ENCODE data around the gene MTMR6.
A peak's percentile ranks its signal among the peaks of the same experiment; 100 is the strongest.

Gene MTMR6

DNA sequence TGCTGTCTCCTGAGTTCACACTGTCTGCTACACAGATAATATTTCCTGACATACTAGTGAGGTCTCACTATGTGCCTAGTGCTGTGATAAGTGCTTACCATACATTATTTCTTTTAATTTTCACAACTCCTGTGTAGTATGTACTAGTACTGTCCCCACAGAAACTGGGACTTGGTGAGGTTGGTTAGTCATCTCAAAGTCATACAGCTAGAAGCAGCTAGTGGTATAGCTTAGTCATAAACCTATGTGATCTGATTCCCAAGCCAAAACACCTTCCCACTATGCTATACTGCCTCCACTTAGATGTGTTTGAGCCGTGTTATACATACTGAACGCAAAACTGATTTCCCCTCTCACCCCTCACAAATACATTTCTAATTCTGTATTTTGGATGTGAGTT, 10.5 kb downstream of the MTMR6 start:
- DNase-seq, result peak; percentile 29

DNA sequence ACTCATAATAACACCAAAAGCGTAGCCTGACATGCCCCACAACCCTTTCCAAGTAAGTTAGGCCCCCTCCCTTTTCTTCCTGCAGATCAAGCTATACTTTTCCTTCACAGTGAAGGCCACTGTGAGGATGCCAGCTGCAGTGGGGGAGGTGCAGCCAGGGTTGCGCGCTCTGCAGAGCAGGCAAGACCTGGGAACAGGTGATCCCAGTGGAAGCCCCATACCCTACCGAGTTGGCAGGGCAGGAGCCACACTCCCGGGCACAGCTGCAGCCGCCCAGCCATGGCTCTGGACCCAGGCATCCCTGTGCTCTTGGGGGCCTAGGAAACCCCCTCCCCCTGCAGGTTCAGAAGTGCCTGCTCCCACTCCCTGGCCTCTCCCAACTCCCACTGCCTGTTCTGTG, 18.7 kb downstream of the MTMR6 start:
- no peak for DNase-seq

DNA sequence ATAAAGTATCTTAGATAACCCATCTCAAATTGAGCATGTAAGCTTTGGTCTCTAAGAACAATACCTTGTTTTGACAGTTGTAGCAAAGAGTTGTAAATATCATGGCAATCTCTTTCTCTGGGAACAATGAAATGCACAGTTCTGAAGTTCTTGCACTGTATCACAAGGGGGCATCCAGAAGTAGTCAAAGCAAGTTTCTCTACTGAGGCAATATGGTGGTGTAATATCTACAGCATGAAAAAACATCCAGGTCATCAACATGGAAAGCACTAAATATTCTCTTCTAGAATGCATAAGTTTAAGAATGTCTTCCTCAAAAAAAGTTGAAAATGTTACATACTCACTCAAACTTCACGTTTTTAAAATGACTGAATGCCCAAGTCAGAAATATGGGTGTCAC, 19.6 kb downstream of the MTMR6 start:
- DNase-seq, result peak; percentile 9

DNA sequence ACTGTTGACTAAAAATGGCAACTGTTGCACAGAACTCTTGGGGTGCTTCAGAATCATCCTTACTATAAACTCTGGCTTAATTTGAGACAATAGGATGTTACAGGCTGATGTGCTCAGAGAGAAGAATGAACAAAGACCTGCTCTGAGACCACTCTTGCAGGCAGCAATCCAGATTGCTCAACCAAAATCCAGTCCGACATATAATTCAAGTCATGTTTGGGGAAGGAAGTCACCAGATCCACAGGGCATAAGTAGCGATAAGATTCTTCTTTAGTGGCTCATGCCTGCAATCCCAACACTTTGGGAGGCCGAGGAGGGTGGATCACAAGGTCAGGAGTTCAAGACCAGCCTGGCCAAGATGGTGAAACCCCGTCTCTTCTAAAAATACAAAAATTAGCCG, 20.6 kb downstream of the MTMR6 start:
- DNase-seq, result no peak

DNA sequence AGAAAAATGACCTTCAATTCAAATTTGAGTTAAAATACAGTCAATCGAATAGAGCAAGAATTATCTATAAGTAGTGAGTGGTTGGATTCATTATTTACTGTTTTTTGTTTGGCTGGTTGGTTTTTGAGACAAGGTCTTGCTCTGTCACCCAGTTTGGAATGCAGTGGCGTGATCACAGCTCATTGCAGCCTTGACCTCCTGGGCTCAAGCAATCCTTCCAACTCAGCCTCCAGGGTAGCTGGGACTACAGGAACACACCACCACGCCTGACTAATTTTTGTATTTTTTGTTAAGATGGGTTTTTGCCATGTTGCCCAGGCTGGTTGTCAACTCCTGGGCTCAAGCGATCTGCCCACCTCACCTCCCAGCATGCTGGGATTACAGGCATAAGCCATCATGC, 25.0 kb downstream of the MTMR6 start:
- peak; percentile 9 for DNase-seq

DNA sequence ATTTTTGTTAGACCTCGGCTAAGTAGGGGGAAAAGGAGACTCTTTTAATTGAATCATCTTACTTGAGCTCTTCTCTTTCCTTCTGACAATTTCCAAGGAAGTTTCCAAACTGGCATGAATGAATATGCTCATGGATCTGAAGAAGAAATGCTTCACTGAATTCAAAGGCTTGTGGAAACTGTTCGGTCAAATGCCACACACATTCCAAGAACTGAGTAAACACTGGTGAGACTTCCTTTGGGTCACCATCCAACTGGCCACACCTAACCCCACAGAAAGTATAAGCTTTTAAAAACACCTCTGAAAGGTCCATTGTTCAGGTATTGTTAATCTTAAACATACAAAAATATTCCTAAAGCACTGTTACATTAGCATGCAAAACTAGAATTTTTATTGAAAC, 33.6 kb downstream of the MTMR6 start:
- no peak for DNase-seq

DNA sequence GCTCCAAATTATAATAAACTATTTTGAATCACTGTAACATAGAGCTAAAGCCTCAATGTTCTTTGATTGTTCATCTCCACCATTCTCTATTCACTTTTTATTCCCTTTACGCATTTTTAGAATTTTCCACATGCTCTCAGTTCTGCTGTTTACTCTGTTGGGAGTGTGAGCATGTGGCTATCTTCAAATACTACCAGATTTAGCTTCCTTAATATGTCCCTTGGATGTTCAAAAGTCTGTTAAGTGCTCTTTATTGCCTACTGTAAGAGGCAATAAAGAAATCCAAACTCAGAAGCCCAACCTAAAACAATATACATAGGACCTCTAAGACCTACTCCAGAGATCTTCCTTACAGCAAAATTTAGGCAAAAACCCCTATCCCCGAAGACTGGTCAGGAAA, 34.5 kb downstream of the MTMR6 start:
- DNase-seq, result no peak

DNA sequence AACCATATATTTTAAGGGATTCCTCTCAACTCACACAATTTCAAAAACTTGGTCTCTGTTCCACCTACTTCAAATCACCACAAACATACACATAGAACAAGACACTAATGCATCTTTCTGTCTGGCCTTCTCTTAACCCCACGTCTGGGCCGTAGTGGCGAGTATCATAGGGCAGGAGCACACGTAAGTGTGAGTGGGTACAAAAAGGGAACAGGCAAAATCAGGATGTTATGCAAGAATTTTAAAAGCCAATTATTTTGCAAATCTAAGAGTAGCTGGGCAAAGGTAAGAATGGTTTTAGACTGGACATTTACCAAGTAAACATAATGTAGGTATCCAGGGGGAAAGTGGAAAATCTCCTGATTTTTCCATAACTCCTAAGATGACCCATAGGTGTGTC, 35.1 kb downstream of the MTMR6 start:
- no peak for DNase-seq

DNA sequence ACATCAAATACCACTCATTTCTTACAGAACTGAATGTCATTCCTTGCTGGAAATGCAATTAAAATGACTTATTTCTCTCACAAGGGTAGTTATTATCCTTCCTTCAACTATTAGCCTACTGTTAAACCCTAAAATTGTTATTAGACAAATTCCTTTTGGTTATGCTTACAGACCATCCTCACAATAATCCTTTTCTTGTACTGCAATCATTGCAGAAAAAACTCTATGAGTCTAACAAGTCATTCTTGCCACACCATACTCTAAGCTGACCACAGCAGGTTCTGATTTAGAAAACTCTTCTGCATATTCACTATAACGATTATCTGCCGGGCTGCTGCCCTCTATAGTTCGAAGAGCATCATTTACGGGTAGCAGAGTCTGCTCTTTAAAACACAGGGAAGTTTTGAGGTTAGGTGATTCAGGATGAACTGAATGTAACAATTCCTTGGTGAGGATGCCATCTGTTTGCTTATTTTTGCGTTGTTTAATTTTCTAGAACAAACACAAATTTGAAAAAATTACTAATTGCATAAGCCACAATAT, 38.2 kb downstream of the MTMR6 start:
- DNase-seq, result peak; percentile 23

DNA sequence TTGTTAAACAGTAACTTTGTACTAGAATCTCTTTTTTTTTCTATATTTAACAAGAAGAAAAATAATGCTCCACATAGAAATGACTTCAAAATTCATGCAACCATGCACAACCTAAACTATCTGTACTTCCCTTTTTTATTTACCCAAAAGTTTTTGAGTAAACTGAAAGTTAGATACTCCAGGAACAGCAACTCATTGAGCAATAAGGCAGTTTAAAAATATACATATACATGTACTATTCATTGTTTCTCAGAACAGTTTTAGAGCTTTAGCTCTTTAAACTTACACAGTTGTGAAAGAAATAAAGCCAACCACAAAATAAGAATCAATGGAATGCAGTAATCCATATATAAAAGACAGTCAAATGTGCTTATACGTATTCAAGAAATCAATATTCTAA, 39.2 kb downstream of the MTMR6 start:
- DNase-seq, result no peak

DNA sequence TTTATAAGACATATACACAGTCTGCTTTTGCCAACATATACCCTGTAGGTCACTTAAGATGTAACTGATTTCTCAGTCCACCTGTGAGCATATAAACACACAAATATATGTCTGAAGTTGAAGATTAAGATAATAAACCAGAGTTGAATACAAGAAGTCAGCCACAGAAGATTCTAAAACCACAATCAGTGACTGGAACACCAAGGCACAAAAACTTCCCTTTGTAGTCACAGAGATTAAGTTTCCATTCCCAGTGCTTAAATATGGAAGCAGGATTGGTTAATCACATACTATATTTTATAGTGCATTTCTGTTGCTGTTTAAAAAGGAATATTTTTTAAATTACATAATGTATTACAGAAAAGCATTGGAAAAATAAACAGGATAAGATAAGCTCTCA, 39.9 kb downstream of the MTMR6 start:
- DNase-seq, result no peak

DNA sequence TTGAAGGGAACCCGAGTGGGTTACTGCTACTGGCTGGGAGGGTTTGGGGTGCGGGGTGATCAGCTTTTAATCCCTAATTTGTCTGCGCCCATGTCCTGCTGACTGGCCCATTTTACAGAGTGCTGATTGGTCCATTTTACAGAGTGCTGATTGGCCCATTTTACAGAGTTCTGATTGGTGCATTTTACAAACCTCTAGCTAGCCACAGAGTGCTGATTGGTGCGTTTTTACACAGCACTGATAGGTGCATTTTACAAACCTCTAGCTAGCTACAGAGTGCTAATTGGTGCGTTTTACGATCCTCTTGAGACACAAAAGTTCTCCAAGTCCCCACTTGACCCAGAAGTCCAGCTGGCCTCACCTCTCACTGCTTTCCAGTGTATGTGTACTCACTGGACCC, 43.2 kb downstream of the MTMR6 start:
- DNase-seq, result no peak

DNA sequence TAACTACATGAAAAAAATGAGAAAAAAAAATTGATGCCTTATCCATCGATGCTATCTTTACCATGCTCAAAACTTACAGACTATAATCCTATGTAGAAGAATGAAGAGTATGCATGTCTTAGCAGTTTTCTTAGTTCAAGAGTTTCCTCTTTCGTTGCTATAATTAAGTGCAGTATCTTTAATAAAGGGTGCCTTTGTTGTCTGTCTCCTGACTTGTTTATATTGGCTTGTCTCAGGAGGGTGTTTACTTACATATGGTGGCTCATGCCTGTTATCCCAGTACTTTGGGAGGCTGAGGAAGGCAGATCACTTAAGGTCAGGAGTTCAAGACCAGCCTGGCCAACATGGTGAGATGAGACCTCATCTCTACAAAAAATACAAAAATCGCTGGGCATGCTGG, 44.3 kb downstream of the MTMR6 start:
- DNase-seq, result no peak

DNA sequence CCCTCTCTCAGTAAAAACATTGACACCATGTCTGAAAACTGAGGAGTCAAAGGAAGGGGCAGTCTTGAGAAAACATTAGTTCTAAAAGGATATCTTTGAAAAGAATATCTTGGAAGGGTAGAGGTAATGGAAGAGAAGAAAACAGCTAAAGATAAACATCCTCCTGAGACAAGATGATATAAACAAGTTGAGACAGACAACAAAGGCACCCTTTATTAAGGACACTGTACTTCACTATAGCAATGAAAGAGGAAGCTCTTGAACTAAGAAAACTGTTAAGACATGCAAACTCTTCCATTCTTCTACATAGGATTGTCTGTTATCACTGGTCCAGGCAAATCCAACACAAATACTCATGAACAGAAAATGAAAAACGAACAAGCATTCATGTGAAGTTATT, 46.3 kb downstream of the MTMR6 start:
- DNase-seq, result no peak

DNA sequence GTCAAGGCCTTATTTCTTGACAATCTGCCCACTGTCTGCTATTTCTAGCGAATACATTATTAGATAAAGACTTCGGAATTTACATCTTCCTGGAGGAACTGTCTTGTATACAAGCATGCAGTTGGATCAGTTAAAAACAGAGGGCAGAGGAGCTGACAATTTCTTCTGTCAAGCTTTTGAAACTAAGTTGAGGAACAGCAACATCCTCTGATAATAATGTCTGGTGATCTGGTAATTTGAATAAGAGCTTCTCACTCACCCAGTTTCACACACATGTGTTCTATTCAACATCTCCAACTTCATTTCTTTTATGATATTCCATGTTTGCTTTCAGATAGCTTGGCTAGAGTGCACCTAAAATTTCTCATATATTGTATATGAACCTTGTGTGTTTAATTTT, 50.2 kb downstream of the MTMR6 start:
- no peak for DNase-seq

DNA sequence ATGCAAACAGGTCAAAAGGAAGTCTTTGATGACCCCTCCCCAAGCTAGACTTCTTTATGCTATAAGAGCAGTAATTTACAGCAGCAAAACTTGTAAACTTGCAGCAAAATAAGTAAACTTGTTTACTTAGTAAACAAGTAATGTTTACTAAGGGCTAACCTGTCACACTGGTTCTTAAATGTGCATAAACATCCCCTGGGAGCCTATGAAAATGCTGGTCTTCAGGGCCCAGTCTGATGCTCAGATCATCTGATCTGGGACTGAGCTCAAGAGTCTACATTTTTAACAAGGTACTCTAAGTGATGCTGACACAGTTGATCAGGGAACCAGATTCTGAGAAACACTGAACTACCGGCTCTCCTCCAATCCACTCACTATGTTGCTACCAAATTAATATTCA, 53.4 kb downstream of the MTMR6 start:
- no peak for DNase-seq

DNA sequence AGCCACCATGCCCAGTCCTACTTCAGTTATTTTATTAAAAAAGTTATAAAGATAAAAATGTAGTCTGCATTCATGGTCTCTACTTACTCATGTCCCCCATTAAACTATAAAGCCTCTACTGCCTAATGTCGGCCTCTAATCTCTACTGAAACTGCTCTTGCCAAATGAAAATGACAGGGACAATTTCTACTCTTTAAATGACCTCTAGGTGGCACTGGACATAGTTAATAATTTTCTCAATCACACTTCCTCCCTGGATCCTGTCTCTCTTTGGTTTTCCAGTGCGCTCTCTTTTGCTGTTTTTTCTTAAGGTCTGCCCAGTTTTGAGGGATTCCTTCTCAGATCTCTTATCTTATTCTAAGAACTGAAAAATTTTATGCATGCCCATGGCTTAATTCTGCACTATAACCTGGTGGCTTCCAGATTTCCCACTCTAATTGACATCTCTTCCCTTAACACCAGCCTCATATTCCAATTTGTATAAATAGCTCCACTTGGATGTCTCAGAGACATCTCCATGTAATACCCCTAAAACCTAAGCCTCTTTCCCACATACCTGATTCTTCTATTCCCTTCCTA, 54.3 kb downstream of the MTMR6 start:
- DNase-seq, result peak; percentile 35

DNA sequence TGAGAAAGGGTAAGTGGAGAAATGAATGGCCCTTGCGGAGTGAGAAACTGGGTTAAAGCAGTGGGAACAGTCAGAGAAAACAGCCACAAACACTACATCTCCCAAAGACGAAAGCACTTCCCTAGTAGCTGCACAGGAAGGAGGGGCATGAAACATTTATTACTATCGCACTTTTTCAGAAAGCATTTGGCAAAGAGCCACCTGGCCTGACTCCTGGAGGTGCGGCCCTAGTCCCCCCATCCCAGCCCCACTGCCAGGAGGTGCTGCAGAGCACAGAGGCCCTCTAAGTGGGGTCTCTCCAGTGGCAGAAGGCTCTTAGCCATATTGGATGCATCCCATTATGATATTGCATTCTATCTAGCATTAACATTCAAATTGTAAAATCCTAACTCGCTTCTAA, 55.8 kb downstream of the MTMR6 start:
- DNase-seq, result no peak

DNA sequence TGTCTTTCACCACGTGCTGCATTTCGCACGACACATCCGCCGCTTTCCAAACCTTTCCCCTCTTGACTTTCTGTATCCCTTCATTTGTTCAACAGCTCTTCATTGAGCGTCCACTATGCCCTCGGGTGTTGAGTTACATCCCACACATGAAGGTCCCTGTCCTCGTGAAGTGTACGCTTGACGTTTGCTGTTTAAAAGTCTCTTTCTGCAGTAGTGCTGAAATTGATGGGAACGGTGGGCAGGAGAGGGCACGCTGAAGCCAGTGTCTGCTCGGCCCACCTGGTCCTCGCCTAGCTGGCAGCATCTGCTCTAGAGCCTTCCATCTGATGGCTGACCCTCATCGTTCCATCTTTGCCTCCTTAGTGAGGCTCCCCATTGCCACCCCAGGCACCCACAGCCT, 59.6 kb downstream of the MTMR6 start:
- no peak for DNase-seq

DNA sequence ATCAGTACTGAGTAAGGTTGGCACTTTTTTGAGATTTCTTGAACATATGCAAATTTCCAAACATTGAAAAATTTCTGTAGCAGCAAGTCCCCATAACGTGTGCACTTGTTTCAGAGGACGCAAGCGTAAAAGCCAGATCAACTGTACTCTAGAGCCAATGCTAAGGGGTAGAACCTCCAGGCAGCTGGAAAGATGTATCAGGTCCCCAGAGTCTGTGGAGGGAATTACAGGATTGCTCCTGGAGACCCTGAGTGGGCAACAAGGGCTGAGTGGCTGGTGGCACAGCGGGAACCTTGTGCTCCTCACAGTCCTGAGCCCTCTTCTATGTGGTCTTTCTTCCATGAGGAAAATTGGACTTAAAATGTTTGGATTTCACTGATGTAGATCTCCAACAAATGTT, 61.3 kb downstream of the MTMR6 start:
- DNase-seq, result no peak

DNA sequence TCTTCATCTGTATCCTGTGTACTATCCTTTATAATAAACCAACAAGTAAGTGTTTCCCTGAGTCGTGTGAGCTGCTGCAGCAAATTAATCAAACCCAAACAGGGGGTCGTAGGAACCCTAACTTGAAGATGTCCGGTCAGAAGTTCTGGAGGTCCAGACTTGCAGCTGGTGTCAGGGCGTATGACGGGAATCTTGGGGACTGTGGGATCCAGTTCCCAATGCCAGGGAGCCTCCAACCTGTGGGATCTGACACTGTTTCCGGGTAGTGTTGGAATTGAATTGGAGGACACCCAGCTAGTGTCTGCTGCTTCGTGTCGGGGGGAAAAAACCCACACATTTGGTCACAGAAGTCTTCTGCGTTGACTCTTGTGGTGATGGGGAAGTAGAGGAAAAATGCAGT, 63.1 kb downstream of the MTMR6 start:
- DNase-seq, result no peak

DNA sequence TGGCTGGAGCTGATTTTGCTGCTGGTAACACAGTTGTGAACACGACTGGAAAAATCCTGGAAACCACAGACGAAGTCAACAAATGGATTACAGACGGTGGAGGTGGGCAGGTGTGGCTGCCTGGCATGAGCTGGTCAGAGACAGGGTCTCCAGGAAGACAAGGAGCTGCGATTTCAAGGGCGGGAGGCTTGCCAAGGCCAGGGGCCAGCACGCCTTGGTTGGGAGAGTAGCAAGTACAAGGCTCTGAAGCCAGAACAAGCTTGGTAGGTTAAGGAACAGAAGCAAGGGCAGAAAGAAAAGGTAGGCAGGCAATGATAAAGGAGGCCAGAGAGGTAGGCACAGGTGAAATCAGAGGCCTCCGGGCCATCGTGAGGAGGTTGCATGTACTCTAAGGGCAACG, 64.5 kb downstream of the MTMR6 start:
- DNase-seq, result no peak

DNA sequence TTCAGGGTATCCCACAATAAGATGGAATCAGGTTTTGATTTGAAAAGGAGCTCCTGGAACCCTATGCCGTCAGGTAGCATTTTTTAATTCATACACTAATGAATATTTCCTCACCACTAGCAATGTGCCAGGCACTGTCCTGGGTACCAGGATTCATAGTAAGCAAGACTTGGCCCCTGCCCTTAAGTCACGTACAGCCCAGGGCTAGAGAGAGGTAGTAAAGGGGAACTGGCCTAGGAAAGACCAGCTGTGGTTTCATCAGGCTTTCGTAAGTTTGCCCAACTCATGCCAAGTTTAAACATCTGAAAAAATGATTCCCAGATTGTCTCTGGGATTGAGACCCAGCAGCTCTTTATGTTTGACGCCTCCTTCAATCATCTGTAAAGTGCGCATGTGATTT, 69.3 kb downstream of the MTMR6 start:
- DNase-seq, result no peak

DNA sequence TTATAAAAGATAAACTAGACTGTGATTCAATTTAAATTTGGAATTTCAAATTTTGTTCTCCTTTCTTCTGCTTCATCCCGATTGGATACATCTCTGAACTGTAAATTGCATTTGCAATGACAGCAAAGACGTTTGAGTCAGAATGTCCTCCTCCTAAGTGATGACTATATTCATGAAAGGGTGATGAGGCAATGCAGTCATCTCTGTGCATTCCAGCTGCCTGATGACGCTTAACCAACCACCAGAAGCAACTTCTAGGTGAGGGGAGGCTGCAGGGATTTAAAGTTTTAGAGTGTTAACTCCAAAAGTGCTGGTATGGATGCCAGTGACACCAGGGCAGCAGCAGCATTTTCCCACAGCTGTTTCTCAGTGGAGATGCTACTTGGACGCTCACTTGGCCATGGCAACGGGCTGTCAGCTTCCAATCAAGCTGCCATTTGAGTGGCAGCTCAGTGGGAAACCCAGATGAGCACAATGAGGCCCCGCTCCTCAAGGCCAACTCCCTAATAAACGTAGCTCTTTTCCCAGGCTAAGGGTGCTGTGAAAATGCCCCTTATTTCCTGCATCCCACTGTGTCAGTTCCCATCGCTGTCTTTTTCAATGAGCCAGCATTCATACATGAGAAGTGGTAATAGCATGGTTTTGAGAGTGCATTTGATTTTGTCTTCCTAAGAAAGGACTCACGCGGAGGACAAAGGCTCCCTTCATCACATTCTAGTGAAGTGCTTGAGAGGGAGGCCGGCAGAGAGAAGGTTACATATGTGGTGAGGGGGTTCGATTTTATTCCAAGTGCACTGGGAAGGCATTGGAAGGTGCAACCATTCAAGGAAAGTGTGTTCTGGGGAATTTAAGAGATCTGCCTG, 70.0 kb downstream of the MTMR6 start:
- DNase-seq, result peak; percentile 58

DNA sequence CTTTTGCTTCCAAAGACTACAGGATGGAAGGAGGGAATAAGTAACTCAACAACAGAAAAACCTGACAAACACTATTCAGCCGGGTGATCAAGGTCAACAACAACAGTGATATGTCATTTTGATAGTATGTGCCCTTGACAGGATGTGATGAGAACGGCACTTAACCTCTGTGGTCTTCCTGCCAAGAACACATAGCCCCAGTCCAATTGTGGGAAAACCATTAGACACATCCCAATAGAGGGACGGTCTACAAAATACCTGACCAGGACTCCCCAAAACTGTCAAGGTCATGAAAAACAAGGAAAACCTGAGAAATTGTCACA, 72.1 kb downstream of the MTMR6 start:
- peak; percentile 4 for DNase-seq

All from EL (cell line).